Measurements from ENCODE around the gene FHL3.
"Not testable (repeated sequence)": the region's sequence is repeated elsewhere in the genome, so short reads cannot be mapped to it uniquely, and the experiment has no call there.

FHL3 gene

GRCh38 chr1:38034871-38035270, 29.6 kb upstream of the FHL3 start:
- no peak for DNase-seq (ENCODE audit: low spot score)

- DNase-seq (ENCODE audit: low spot score) = not testable (repeated sequence)
Observed at GRCh38 chr1:38032992-38033391, 27.7 kb upstream of the FHL3 start.

GRCh38 chr1:38031513-38031866, 26.2 kb upstream of the FHL3 start:
- DNase-seq (ENCODE audit: low spot score) = no peak

- no peak for DNase-seq (ENCODE audit: low spot score)
Observed at GRCh38 chr1:38030596-38031512, 25.5 kb upstream of the FHL3 start.

GRCh38 chr1:38029685-38030511, 24.6 kb upstream of the FHL3 start:
- DNase-seq (ENCODE audit: low spot score) = no peak

GRCh38 chr1:38029081-38029681, 23.9 kb upstream of the FHL3 start:
- no peak for DNase-seq (ENCODE audit: low spot score)

- DNase-seq (ENCODE audit: low spot score) = no peak
Observed at GRCh38 chr1:38028671-38029070, 23.4 kb upstream of the FHL3 start.

- DNase-seq (ENCODE audit: low spot score) = no peak
Observed at GRCh38 chr1:38028105-38028591, 22.8 kb upstream of the FHL3 start.

GRCh38 chr1:38027201-38028104, 22.1 kb upstream of the FHL3 start:
- no peak for DNase-seq (ENCODE audit: low spot score)

GRCh38 chr1:38026592-38027200, 21.4 kb upstream of the FHL3 start:
- DNase-seq (ENCODE audit: low spot score) = no peak

- no peak for DNase-seq (ENCODE audit: low spot score)
Observed at GRCh38 chr1:38025664-38026063, 20.4 kb upstream of the FHL3 start.

GRCh38 chr1:38025233-38025632, 19.9 kb upstream of the FHL3 start:
- DNase-seq (ENCODE audit: low spot score) = no peak

GRCh38 chr1:38022810-38023209, 17.5 kb upstream of the FHL3 start:
- no peak for DNase-seq (ENCODE audit: low spot score)

- DNase-seq (ENCODE audit: low spot score) = no peak
Observed at GRCh38 chr1:38021969-38022368, 16.7 kb upstream of the FHL3 start.

GRCh38 chr1:38020396-38020795, 15.1 kb upstream of the FHL3 start:
- no peak for DNase-seq (ENCODE audit: low spot score)

- no peak for DNase-seq (ENCODE audit: low spot score)
Observed at GRCh38 chr1:38018864-38019343, 13.6 kb upstream of the FHL3 start.

- DNase-seq (ENCODE audit: low spot score) = no peak
Observed at GRCh38 chr1:38015978-38016725, 10.8 kb upstream of the FHL3 start.

- DNase-seq (ENCODE audit: low spot score) = no peak
Observed at GRCh38 chr1:38014724-38015424, 9.6 kb upstream of the FHL3 start.

GRCh38 chr1:38014171-38014570, 8.9 kb upstream of the FHL3 start:
- DNase-seq (ENCODE audit: low spot score) = no peak

GRCh38 chr1:38013227-38013622, 7.9 kb upstream of the FHL3 start:
- DNase-seq (ENCODE audit: low spot score) = no peak
